ENCODE results near the gene LYL1.

LYL1 gene

DNA sequence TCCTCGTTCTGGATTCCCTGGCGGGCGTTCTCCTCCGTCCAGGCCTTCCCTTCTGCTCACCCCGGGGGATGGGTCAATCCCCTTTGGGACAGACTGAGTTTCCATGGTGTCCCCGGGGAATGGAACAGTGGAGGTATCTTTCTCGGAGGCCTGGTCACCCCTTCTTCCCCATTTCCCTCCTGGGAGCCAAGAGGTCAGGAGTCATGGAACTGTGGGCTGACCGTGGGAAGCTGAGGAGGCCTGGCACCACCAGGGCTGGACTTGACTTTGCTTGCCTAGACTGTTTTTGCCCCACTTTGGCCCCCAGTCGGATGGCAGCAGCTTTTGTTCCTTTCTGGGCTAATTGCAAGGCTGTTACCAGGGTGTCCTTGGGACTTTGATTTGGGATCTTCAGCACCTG is 17.4 kb upstream of the LYL1 start:
- no peak for TF ChIP-seq SPI1 (IDR thresholded peaks at IDR 0.05; ENCODE audit: borderline replicate concordance, low read depth)
- TF ChIP-seq POLR2AphosphoS5 (IDR thresholded peaks at IDR 0.05; ENCODE audit: low read depth), result no peak
- TF ChIP-seq GABPA (IDR thresholded peaks at IDR 0.05; ENCODE audit: low read depth), result no peak
- TF ChIP-seq, protein P1, sequence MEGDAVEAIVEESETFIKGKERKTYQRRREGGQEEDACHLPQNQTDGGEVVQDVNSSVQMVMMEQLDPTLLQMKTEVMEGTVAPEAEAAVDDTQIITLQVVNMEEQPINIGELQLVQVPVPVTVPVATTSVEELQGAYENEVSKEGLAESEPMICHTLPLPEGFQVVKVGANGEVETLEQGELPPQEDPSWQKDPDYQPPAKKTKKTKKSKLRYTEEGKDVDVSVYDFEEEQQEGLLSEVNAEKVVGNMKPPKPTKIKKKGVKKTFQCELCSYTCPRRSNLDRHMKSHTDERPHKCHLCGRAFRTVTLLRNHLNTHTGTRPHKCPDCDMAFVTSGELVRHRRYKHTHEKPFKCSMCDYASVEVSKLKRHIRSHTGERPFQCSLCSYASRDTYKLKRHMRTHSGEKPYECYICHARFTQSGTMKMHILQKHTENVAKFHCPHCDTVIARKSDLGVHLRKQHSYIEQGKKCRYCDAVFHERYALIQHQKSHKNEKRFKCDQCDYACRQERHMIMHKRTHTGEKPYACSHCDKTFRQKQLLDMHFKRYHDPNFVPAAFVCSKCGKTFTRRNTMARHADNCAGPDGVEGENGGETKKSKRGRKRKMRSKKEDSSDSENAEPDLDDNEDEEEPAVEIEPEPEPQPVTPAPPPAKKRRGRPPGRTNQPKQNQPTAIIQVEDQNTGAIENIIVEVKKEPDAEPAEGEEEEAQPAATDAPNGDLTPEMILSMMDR (IDR thresholded peaks at IDR 0.05; ENCODE audit: insufficient read depth, low read length), result no peak
- TF ChIP-seq, protein P2, sequence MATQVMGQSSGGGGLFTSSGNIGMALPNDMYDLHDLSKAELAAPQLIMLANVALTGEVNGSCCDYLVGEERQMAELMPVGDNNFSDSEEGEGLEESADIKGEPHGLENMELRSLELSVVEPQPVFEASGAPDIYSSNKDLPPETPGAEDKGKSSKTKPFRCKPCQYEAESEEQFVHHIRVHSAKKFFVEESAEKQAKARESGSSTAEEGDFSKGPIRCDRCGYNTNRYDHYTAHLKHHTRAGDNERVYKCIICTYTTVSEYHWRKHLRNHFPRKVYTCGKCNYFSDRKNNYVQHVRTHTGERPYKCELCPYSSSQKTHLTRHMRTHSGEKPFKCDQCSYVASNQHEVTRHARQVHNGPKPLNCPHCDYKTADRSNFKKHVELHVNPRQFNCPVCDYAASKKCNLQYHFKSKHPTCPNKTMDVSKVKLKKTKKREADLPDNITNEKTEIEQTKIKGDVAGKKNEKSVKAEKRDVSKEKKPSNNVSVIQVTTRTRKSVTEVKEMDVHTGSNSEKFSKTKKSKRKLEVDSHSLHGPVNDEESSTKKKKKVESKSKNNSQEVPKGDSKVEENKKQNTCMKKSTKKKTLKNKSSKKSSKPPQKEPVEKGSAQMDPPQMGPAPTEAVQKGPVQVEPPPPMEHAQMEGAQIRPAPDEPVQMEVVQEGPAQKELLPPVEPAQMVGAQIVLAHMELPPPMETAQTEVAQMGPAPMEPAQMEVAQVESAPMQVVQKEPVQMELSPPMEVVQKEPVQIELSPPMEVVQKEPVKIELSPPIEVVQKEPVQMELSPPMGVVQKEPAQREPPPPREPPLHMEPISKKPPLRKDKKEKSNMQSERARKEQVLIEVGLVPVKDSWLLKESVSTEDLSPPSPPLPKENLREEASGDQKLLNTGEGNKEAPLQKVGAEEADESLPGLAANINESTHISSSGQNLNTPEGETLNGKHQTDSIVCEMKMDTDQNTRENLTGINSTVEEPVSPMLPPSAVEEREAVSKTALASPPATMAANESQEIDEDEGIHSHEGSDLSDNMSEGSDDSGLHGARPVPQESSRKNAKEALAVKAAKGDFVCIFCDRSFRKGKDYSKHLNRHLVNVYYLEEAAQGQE (IDR thresholded peaks at IDR 0.05; ENCODE audit: insufficient replicate concordance, low read depth), result no peak
- no peak overlapping the region for H3K27ac ChIP-seq (replicated peaks)
- no peak for DNase-seq (ENCODE audit: low read depth in 1 of 2, low spot score in 1 of 2)
- no peaks in the 10 kb centered on the region for H3K27me3 ChIP-seq (ENCODE audit: insufficient read depth, poor library complexity, severe bottlenecking)
- no peak overlapping the region for H3K4me3 ChIP-seq (replicated peaks; ENCODE audit: insufficient read depth, low read length)

- TF ChIP-seq SPI1 (IDR thresholded peaks at IDR 0.05; ENCODE audit: borderline replicate concordance, low read depth) (no peak), GABPA (IDR thresholded peaks at IDR 0.05; ENCODE audit: low read depth) (no peak), POLR2AphosphoS5 (IDR thresholded peaks at IDR 0.05; ENCODE audit: low read depth) (no peak)
- TF ChIP-seq, protein P1 (IDR thresholded peaks at IDR 0.05; ENCODE audit: insufficient read depth, low read length), result no peak
- TF ChIP-seq, protein P2 (IDR thresholded peaks at IDR 0.05; ENCODE audit: insufficient replicate concordance, low read depth), result no peak
- Histone ChIP-seq H3K27ac (replicated peaks) (no peak overlapping the region), H3K27me3 (ENCODE audit: insufficient read depth, poor library complexity, severe bottlenecking) (no peaks in the 10 kb centered on the region), H3K4me3 (replicated peaks; ENCODE audit: insufficient read depth, low read length) (no peak overlapping the region)
- no peak for DNase-seq (ENCODE audit: low read depth in 1 of 2, low spot score in 1 of 2)
These were observed 17.0 kb upstream of the LYL1 start for GRCh38 chr19:13119627-13120026.

GRCh38 chr19:13118424-13119193 is 16.0 kb upstream of the LYL1 start:
- TF ChIP-seq POLR2AphosphoS5 (IDR thresholded peaks at IDR 0.05; ENCODE audit: low read depth) (0 out of 2 replicates have a peak, but pooled peaks have one; percentile 16), GABPA (IDR thresholded peaks at IDR 0.05; ENCODE audit: low read depth) (no peak)
- peak; percentile 25 to 63 for DNase-seq (ENCODE audit: low read depth in 1 of 2, low spot score in 1 of 2)
- peak overlapping the region; percentile 84 for H3K27ac ChIP-seq (replicated peaks)
- peak overlapping the region; percentile 94 for H3K4me3 ChIP-seq (replicated peaks; ENCODE audit: insufficient read depth, low read length)
- no peaks in the 10 kb centered on the region for H3K27me3 ChIP-seq (ENCODE audit: insufficient read depth, poor library complexity, severe bottlenecking)

GRCh38 chr19:13117772-13118423 is 15.2 kb upstream of the LYL1 start, which contains the start of gene NACC1:
Gene NACC1 (plus strand): TSS chr19:13118264. CDS start chr19:13135208, 16,944 bp downstream.
- TF ChIP-seq, protein P2 (IDR thresholded peaks at IDR 0.05; ENCODE audit: insufficient replicate concordance, low read depth), result no peak
- TF ChIP-seq POLR2AphosphoS5 (IDR thresholded peaks at IDR 0.05; ENCODE audit: low read depth), result no peak
- TF ChIP-seq GABPA (IDR thresholded peaks at IDR 0.05; ENCODE audit: low read depth), result no peak; the same call in 1 of the 2 replicates
- TF ChIP-seq, protein P1 (IDR thresholded peaks at IDR 0.05; ENCODE audit: insufficient read depth, low read length), result no peak
- TF ChIP-seq SPI1 (IDR thresholded peaks at IDR 0.05; ENCODE audit: borderline replicate concordance, low read depth), result no peak
- peak within 1 kb of the TSS; percentile 84 for H3K27ac ChIP-seq (replicated peaks)
- H3K4me3 ChIP-seq (replicated peaks; ENCODE audit: insufficient read depth, low read length), result peak within 1 kb of the TSS; percentile 98
- DNase-seq (ENCODE audit: low read depth in 1 of 2, low spot score in 1 of 2), result peak; percentile 75 to 89
- no peaks in the 10 kb centered on the region for H3K27me3 ChIP-seq (ENCODE audit: insufficient read depth, poor library complexity, severe bottlenecking)

All from HL-60 (cell line).